ENCODE measurements around the gene CALHM3.

Gene CALHM3

GRCh38 chr10:103470761-103471653 is 8.0 kb downstream of the CALHM3 start:
- peak in 3 of 4 experiments; percentile 33 to 61 (median 55) for DNase-seq

GRCh38 chr10:103469201-103469600 is 9.8 kb downstream of the CALHM3 start:
- no peak for DNase-seq

DNA sequence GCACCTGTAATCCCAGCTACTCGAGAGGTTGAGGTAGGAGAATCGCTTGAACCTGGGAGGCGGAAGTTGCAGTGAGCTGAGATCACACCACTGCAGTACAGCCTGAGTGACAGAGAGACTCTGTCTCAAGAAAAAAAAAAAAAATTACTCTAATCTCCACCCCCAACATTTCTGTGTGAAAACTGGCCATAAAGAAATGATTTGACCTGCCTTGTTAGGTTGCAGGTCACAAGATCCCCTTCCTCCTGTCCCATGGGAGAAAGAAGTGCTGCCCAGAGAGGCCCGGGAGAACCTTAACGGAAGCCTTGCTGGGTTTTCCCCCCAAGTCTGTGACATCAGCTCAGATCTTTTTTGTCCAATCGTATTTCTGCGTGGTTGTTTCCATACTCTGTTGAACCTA is 11.6 kb downstream of the CALHM3 start:
- no peak for DNase-seq

- no peak for DNase-seq
These were observed 12.3 kb downstream of the CALHM3 start for GRCh38 chr10:103466734-103467133.

GRCh38 chr10:103465411-103466179 is 13.4 kb downstream of the CALHM3 start:
- no peak for DNase-seq

- DNase-seq, result no peak
These were observed 15.5 kb downstream of the CALHM3 start for GRCh38 chr10:103463499-103463898.

DNA sequence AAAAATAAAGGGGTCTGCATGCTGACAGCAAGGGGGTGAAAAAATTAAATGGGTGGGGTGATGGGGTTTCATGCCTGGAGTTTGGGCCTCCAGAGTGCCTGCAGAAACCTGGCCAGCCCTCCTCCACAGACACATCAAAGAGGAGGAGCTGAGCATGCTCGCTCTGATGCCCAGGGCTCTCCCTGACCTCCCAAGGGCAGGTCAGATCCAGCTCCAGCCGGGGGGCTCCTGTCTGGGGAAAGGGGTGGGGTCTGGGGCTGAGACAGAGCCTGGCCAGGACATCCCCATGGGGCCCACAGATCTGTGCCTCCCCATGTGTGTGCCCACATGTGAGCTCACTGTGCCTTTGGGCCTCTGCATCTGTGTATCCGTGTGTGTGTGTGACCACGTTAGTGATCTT is 19.4 kb downstream of the CALHM3 start:
- no peak for DNase-seq

DNA sequence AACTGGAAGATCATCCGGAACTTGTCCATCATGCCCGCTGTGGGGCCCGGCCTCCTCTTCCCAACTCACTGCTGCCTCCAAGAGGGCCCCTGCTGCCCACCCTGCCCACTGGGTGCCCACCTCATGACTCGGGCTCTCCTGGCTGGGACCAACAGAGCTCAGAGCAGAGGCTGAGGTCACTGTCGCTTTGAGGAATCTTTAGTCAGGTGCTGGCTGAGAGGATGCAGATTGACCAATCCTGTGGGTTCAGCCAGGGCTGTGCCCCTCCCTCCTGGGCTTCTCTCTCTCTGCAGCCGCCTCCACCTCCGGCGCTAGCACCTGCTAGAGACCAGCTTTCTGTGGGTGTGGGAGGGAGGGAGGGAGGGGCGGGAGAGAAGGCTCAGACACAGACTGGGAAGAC is 20.3 kb downstream of the CALHM3 start, which contains the start of gene CALHM1:
TSS of gene CALHM1 (minus strand) at position 181 of the 400 bp plus-strand sequence. CDS start at position 32, 149 bp downstream.
- DNase-seq, result no peak

GRCh38 chr10:103457896-103458583 is 21.0 kb downstream of the CALHM3 start:
- DNase-seq, result no peak

DNA sequence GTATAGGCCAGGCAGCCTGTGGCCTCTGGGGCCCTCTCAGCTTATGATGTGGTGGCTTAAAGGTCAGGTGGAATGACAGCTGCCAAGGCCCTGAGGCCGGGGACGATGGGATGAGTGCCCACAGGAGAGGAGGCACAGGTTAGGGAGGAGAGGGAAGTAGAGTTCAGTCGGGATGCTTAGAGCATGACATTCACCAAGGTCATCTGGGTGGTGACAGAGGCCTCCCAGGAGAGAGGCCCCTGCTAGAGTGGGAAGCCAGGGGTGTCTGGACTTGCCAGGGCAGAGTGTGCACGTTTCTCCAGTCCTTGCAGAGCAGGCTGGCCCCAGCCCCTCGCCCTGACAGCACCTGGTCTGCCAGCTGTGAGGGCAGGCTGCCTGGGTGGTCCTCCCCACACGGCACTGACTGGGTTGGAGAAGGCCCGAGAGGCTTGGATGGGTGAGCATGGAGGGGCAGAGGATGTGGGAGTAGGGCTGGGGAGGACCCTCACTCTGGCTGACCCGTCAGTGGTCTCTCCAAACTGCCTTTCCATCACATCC is 21.8 kb downstream of the CALHM3 start:
- DNase-seq, result no peak

- DNase-seq, result no peak
These were observed 22.9 kb downstream of the CALHM3 start for GRCh38 chr10:103456074-103456660.

DNA sequence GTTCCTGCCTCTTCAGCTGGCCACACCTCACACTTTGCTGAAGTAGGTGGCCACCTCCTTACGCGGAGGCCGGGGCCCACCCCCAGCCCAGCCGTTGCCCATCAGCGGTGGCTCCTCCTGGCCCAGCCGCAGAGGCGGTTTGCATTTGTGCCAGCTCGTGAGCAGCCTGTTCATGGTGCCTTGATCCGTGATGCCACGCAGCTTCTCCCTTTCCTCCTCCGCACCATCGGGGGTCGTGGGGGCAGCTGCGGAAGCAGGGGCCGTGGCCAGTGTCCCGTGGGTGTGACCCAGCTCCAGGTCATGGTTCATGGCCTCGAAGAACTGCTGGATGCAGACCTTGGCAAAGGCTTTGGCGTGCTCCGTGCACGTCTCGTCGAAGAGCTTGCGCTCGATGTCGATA is 23.8 kb downstream of the CALHM3 start:
- no peak for DNase-seq

DNA sequence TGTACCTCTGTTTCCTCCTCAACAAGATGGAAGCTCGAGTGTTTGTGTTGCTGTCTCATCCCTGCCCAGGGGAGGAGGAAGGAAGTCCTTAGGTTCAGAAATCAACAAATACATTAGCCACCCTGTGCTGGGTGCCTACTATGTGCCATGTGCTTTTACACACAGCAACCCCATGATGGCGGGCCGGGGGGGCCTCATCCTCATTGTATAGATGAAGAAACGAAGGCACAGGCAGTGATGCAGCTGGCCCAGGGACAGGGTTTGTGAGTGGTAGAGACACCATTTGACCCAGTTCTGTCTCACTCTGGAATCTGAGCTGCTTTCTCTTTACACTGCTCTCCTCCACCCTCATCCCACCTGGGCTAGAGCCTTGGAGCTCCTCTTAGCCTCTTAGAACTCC is 25.0 kb downstream of the CALHM3 start:
- no peak for DNase-seq

- DNase-seq, result no peak
These were observed 26.4 kb downstream of the CALHM3 start for GRCh38 chr10:103452506-103453230.

GRCh38 chr10:103451831-103452505 is 27.1 kb downstream of the CALHM3 start, which contains the start of gene CALHM2:
CALHM2 (minus strand) TSS chr10:103452370; CDS start chr10:103449941, 2,429 bp downstream.
- DNase-seq, result peak; percentile 21 to 38 (median 28)

DNA sequence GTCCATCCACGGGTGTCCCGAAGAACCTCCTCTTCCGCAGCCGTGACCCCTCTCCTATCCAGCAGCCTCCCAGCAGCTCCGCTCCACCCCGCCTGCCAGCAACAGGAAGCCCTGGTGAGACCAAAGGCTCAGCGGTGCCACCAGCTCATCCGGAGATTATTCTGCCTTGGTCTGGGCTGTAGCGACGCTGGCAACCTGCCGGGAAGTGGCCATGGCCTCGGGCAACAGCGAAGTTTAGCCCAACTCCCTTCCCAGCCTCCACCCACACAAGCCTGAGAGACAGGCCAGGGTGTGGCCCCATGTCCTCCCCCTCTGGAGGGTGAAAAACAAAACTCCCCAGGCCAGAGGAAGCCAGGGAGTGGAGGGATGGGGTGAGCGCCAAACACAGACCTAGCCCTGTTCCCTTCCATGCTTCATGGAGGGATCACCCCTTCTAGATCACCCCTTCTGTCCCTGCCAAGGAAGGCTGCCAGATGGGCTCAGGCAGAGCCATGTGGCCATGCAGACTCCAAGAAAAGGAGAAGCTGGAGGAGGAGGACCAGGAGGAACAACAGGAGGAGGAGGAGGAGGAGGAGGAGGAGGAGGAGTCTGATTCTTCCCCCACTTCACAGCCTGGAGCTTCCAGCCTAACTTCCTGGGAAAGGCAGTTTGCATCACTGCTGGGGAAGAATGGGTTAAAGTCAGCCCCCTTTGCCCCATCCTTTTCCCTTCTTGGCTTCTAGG is 27.8 kb downstream of the CALHM3 start:
- peak in 3 of 4 experiments; percentile 18 to 29 (median 25) for DNase-seq

- DNase-seq, result no peak
These were observed 28.8 kb downstream of the CALHM3 start for GRCh38 chr10:103450201-103450695.

DNA sequence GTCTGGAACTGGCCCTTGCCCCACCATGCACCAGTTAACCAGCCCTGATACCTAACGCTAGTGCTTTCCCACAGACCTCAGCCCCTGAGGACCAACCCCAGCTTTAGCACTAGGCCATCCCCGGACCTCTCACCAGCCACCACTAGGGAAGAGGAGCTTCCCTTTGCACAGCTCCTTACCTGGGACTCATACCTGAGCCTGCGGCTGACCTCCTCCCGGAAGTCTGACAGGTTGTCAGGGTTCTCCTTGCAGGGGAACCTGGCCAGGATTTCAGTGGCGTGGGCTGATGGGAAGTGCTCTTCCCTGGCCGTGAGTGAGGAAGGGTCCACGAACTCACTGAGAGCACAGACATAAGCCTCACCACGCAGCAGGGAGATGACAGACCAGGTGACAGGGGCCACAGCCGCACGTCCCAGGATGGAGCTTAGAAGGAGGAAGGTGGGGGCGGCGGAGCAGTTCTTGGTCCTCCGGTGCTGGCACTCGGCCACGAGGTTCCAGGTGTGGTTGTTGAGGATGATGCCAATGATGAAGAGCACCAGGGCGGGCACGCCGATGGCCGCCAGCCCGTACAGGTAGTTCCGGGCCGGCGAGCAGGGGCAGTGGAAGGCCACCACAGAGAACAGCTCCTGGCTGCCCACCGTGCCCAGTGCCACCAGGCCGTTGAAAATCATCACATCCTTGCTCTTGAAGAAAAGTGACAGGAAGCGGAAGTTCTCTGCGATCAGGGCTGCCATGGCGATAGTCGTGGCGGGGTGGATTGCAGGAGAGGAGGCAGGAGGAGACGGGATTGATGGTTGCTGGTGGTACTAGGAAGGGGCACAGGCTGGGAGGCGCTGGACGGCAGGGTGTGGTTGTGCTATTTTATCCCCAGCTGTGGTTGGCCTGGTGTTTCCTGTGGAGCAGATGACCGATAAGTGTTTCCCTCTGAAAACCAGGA is 29.6 kb downstream of the CALHM3 start:
- DNase-seq, result no peak

- DNase-seq, result no peak
These were observed 30.3 kb downstream of the CALHM3 start for GRCh38 chr10:103448746-103449145.
